Fibroblast of villous mesenchyme (primary cell): Measurements from ENCODE around the gene HPSE. TPM values are rescaled to one million over a fixed set of nuclear protein-coding genes. Genes with fewer than 3 reads are reported as not detected.
A peak's percentile ranks its signal among the peaks of the same experiment; 100 is the strongest.

Source experiments
- DNase-seq: peaks from one replicate; pipeline ENCODE4 v3.0.0-alpha.2; 2010; ENCODE audit warnings: low read depth
- H3K4me3 ChIP-seq: 2 replicates; pipeline ENCODE4 v1.5.1; 2011; ENCODE audit warnings: low read depth, mild to moderate bottlenecking, low read length
- total RNA-seq: library from RNA; depleted of rRNA; stranded (reverse); fragments of >200 nt; gene quantifications from 2 replicates; pipeline ENCODE4 v1.2.3, GENCODE V29; 2012
- TF ChIP-seq, protein P1 (sequence below): IDR thresholded peaks from 2 replicates; pipeline ENCODE4 v1.5.1; 2012; ENCODE audit warnings: low read depth, mild to moderate bottlenecking, low read length; ENCODE audit not compliant: insufficient read depth

The HPSE gene
- total RNA-seq, 1 donor = 0.43 TPM

DNA sequence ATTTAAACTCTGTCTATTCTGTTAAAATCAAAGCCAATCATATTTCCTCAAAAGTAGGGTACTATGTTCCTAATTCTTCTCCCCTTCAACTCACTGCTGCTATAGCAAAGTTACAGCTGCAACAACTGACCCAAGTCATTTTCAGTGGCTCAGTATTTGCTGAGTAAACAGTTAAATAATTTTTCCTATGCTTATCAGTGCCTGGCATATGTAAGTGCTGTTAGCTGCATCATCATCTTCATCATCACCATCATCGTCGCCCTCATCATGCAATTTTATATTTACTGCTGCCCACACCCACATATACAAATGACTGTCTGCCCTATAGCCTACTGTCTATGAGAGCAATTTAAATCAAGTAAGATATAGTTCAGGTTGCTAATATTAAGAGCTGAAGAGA, 72.0 kb downstream of the HPSE start:
- no peak overlapping the region for H3K4me3 ChIP-seq
- no peak for DNase-seq
- TF ChIP-seq, protein P1, sequence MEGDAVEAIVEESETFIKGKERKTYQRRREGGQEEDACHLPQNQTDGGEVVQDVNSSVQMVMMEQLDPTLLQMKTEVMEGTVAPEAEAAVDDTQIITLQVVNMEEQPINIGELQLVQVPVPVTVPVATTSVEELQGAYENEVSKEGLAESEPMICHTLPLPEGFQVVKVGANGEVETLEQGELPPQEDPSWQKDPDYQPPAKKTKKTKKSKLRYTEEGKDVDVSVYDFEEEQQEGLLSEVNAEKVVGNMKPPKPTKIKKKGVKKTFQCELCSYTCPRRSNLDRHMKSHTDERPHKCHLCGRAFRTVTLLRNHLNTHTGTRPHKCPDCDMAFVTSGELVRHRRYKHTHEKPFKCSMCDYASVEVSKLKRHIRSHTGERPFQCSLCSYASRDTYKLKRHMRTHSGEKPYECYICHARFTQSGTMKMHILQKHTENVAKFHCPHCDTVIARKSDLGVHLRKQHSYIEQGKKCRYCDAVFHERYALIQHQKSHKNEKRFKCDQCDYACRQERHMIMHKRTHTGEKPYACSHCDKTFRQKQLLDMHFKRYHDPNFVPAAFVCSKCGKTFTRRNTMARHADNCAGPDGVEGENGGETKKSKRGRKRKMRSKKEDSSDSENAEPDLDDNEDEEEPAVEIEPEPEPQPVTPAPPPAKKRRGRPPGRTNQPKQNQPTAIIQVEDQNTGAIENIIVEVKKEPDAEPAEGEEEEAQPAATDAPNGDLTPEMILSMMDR = no peak

DNA sequence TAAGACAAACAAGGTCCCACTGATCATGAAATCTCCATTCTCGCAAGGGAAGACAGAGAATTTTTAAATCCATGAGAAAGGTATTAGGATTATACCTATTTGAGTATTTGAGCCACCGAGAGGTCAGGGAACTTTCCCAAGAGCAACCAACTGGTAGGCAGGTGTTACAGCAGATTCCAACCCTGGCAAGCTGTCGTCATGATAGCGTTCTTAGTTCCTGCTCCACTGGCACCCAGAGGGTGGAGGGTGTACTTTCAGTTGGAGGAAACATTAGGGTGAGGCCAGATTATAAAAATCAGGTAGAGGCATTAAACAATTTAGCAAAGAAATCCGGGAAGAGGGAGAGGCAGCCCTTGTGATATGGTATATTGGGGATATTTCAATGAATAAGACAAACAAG, 73.3 kb downstream of the HPSE start:
- no peak for DNase-seq
- H3K4me3 ChIP-seq = no peak overlapping the region
- TF ChIP-seq, protein P1 = no peak

DNA sequence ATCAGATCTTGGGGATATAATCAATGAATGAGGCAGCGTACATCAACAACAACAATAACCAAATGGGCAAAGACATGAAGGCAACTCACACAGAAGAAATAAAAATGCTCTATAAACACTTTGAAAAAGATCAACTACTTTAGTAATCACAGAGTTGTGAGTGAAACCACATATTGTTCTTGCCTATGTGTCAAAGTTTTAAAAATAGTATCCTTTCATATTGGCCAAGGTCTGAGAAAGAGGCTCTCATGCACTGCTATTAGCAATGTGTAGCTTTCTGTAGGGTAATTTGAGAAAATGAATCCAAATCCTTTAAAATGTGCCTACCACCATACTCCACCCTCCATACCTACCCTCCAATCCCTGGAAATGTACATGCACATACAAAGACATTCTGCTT, 75.1 kb downstream of the HPSE start:
- TF ChIP-seq, protein P1 = no peak
- H3K4me3 ChIP-seq = no peak overlapping the region
- no peak for DNase-seq

DNA sequence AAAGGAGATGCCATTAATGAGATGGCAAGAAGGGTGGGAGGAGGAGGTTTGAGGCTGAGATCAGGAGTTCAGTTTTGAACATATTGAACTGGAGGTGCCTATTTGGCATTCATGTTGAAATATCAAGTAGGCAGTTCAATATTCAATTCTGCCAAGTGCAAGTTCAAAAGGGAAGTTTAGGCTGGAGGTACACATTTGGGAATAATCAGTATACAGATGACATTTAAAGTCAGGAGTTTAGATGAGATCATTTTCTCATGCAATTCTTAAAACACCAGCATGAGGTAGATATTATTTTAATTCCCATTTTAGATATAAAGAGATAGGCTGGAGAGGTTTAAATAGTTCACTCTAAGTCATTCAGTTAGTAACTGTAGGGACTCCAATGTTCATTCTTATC, 76.2 kb downstream of the HPSE start:
- H3K4me3 ChIP-seq = no peak overlapping the region
- no peak for DNase-seq
- TF ChIP-seq, protein P1 = no peak

DNA sequence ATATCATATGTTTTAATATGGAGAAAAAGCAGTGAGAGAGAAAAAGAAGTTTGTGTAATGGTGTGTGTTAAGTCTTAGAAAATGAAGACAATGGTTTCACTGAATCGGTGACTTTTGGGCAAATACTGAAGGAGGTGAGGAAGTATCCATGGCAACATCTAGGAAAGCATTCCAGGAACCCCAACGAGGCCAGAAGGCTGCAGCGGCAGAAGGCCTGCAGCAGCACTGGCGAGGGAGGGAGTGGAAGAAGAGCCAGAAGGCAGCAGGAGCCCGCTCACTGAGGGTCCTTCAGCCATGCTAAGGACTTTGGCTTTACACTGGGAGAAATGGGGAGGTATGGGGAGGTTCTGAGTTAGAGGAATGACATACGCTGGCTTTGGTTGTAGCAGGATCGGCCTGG, 76.8 kb downstream of the HPSE start:
- no peak overlapping the region for H3K4me3 ChIP-seq
- TF ChIP-seq, protein P1 = no peak
- DNase-seq = no peak

DNA sequence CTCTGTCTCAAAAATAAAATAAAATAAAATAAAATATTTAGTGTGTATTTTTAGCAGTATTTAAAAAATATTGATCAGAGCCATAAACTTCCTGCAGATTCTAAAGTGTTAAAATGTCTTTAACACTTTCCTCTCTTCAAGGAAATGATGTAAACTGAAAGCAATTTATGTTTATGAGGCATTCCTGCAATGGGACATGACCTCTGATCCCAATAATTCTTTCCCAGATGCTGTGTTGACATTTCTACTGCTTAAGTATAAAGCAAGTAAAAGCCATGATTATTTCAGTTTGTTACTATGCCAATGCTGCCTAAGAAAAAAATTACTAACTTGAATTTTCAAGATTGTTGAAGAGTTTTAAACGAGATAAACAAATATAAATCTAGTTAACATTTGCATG, 79.1 kb downstream of the HPSE start:
- no peak overlapping the region for H3K4me3 ChIP-seq
- peak; percentile 94 for DNase-seq
- TF ChIP-seq, protein P1 = no peak

DNA sequence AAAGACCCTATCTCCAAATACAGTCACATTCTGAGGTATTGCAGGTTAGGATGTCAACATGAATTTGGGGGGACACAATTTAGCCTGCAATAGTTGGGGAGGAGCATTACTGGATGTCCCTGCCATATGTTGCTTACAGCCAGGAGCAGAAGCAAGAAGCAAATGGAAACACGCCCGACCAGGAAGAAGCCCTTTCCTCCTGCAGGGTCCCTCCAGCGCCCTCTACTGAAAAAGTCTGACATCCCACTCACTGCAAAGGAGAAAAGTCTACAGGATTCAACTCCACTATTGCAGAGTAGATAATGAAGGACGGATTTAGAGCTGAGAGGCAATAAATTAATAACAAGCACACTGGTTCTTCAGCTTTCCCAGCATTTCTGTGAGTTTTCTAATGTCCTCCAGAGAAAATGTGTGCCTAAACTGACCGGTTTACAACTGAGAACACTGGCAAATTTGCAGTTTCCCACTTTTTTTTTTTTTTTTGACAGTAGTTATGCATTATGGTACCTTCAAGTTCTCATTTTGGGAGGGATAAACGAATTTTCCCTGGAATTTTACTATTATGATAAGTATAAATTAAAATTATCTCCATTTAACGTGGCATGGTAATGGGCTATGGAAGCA, 81.8 kb downstream of the HPSE start:
- DNase-seq = peak; percentile 71
- no peak overlapping the region for H3K4me3 ChIP-seq
- TF ChIP-seq, protein P1 = peak; percentile 84
